Fibroblast of the conjunctiva (primary cell): ENCODE data around the gene CREBBP.

Experiments used
- DNase-seq: peaks from one replicate; pipeline ENCODE4 v3.0.0-alpha.2; 2010; ENCODE audit warnings: low read depth

Gene CREBBP

DNA sequence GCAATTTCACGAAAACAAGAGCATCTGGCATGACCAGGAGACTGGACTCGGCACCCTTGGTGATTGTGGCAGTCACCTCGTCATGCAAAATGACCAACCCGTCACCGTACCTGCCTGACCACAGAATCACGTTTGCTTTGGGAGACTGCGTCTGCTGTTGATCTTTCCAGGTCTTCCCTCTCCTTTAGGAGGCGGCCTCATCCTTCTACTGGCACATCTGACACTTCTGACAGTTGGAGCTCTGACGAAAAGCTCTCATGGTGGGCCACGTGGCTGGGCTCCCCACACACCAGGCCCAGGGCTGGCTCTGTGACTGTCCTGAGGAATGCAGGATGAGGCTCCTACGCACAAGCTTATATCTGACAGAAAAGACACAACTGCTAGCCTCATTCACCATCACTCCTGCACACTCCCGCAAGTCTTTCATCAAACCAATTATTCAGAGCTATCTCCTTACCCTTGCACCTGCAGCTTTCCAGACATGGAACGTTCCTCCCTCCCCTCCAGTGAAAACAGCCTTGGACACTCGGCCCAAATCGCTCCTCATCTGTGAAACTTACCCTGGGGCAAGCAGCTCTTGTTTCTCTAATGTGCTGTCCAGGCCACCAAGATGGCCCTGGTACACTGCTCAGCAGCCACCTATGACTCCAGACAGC is 166.8 kb downstream of the CREBBP start:
- DNase-seq = no peak

DNA sequence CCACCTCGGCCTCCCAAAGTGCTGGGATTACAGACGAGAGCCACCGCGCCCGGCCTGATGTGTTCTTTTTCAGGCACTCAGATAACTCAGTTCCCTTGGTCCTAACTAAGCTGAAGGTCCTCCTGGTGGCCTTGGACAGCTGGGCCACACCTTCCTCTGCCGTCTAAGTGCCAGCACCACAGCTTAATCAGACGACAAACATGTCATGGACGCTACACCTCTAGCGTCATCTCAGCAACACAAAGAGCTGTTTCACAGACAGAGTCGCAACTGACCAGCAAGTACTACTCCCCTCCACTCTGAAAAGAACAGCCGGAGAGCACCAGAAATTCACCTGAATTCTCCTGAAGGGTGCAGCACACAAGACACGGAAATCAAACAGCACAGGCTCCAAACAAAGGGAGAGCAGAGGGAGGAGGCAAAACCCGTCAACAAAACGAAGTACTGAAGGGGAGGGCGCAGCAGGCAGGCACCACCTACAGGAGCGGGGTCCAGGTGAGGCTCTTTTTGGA is 167.6 kb downstream of the CREBBP start:
- no peak for DNase-seq

DNA sequence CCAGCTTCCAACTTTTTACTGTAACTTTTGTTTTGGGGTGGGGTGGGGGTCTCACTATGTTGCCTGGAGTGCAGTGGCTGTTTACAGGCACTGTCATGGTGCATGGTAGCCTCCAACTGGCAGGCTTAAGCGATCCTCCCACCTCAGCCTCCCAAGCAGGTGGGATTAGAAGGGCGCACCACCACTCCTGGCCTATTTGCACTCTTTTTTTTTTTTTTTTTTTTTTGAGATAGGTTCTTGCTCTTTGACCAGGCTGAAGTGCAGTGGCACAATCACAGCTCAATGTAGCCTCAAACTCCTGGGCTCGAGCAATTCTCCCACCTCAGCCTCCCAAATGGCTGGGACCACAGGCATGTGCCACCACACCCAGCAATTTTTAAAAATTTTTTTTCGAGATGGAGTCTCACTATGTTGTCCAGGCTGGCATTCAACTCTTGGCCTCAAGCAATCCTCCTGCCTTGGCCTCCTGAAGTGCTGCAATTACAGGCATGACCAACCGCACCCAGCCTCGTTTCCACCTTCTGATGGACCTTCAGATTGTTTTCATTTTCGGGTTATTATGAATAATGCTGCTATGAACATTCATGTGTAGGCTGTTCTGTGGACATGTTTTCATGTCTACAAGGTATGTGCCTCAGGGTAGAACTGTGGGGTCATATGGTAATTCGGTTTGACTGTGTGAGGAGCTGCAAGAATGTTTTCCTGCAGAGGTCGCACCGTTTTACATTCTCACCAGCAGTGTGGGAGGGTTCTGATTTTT is 174.1 kb downstream of the CREBBP start:
- DNase-seq = no peak

DNA sequence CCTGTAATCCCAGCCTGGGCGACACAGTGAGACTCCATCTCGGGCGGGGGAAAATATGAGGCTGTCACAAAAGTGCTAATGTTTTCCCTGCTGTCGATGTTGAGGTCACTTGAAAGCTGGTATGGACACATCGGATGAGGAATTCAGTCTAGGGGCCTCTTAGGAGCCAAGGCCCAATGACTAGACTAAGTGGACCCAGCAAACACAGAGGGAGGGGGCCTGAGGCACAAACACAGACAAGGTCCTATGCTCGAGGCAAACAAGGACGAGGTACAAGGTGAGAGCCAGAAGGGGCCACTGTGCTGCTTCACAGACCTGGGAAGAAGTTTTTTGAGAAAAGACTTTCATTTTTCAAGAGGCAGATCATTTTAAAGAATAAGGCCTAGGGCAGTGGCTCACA is 178.4 kb downstream of the CREBBP start:
- DNase-seq = no peak

DNA sequence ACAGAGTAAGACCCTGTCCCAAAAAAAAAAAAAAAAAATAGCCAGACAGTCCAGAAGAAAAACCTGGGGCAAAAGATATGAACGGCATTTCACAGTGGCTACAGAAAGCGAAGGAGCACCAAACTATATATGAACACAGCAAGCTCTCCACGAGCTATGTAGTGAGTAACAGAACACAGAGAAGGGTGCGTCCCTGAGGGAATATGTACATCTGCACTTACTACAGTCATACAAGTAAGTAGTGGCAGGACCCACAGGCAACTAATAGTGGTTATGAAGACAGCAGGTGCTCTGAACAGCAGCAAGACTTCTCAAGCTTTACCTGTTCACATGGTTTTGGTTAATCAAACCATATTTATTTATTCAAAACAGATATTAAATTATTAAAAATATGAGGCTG is 179.0 kb downstream of the CREBBP start:
- no peak for DNase-seq

DNA sequence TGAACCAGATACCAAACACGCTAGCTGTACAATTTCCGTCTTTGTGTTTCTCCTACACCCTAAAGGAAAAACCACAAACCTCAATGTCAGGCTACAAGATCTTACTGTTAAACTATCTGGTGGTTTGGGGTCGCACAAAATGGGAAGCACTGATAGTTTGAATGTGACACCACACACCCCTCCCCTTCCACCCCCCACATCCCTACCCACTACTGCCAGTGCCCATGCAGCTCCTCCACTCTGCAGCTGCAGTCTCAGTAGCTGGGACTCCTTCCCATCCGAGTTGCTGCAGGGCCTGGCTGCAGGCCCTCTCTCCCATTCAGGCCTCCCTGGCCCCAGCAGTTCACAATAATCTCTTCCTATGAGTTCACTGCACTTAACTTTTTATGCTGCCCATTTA is 181.6 kb downstream of the CREBBP start:
- DNase-seq = no peak

DNA sequence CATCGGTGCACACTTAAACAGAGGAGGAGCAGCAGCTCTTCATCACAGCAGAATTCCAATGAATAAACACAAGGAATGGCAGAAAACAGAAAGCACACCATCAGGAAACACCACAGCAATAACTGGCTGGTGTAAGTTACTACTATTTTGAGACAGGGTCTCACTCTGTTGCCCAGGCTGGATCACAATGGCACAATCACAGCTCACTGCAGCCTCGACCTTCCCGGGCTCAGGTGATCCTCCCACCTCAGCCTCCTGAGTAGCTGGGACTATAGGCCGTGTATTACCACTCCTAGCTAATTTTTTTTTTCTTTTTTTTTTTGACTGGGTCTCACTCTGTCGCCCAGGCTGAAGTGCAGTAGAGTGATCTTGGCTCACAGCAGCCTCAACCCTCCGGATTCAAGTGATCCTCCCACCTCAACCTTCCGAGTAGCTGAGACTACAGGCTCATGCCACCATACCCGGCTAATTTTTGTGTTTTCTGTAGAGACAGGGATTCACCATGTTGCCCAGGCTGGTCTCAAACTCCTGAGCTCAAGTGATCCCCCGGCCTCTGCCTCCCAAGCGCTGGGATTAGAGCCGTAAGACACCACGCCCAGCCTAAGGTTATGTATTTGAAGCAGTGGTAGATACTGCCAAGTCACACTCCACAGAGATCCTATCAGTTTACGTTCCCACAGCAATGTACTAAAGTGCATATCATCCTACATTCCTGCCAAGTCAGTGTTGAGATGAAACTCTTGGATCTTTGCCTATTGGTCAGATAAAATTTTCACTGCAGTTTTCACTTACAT is 183.9 kb downstream of the CREBBP start:
- DNase-seq = peak; percentile 84

DNA sequence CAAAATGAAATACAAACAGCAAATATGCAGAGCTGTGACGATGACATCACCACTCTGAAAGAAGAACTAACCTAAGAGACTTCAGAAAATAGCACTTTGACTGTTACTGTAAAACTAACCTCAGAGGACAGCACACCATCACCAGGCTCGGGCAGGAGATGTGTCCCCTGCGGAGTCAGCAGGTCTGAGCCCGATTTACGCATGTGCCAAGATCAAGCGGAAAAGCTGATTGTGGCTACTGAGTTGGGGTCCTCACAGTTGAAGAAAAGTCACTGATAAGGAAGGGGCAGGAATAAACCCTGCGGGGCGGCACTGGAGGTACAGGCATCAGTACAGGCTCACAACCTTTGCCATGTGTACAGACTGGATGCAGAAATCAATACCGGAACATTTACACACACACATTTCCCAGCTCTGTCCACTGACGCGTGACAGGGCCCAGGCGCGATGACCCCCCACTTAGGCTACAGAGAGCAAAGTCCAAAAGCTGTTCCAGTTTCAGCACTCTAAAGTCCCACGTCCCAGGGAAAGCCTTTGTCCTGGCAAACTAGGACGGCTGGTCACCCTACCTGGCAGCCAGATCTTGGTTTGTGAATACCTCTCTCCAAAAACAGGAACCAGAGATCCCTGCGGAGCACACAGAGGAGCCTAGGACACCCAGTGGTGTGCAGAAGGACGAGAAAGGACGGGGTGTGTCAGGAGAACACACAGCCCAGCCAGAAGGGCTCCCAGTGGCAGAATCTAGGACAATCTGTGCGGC is 184.7 kb downstream of the CREBBP start:
- DNase-seq = no peak

DNA sequence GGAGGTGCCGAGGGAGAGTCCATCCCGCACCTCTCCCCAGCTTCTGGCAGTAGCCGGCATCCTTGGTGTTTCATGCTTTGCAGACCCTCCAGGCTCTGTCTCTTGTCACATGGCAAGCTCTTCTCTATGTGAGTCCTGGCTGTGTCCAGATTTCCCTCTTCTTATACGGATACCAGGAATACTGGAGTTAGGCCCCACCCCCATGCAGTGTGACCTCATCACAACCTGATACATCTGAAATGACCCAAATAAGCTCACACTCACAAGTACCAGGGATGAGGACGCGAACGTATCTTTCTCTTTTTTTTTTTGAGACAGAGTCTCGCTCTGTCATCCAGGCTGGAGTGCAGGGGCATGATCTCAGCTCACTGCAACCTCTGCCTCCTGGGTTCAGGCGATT is 186.5 kb downstream of the CREBBP start:
- DNase-seq = no peak

DNA sequence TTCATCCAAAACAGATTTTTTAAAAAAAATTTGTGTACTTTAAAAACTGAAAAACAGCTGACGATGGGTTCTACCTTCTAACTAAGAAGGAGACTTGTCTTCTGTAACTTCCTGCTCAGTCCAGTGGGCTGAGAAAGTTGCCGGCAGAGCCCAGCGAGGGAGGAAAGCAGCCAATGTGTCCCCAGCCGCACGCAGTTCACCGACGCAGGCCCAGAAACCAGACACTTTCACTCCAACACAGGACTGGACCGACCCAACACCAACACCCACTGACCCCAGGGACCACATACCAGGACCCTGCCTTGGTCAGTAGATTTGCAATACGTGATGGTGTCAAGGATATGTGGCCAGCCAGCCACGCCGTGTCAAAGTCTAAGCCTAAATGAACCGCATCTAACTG is 188.8 kb downstream of the CREBBP start:
- DNase-seq = no peak

DNA sequence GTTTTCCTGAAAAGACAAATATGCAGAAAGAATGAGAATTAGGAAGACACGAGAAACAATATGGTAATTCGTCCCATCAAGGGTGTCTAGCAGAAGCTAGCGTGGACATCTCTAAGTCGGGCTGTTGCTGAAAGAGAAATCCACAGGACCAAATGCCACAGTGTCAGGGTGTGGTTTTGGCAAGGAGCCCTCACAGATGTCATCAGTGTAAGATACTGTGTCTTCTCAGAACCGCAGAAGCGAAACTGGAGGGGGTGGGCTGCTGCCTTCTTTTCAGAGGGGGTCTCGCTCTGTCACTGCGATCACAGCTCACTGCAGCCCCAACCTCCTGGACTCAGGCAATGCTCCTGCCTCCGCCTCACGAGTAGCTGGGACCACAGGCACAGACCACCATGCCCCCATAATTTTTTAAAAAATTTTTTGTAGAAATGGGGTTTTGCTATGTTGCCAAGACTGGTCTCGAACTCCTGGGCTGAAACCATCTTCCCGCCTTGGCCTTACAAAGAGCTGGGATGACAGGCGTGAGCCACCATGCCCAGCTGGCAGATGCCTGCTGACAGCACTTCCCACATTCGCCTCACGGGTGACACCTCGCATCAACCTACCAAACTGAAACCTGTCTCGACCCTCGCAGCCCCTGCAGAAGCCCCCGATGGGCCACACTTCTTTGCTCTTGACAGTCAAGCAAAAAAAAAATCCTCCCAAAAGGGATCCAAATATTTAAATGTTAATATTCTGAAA is 189.4 kb downstream of the CREBBP start:
- DNase-seq = no peak

DNA sequence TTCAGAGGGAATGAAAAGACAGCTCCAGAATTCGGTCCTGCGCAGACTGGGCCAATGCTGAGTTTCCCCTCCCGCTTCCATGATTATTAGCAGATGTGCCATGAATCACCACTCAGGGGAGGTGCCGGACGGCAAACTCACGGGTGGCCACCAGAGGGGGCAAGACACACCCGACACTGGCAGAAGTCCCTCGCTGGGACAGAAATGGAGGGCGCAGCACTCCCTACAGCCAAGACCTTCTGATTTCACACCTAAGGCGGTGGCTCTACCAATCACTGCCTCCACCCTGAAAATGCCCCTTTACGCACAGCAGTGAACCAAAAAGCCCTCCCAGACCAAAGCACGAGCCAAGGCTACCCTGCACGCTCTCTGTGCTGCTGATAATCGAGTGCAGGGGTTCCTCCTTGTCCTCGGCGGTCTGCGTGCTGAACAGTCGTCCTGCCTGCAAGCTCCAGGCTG is 190.0 kb downstream of the CREBBP start:
- peak; percentile 95 for DNase-seq

DNA sequence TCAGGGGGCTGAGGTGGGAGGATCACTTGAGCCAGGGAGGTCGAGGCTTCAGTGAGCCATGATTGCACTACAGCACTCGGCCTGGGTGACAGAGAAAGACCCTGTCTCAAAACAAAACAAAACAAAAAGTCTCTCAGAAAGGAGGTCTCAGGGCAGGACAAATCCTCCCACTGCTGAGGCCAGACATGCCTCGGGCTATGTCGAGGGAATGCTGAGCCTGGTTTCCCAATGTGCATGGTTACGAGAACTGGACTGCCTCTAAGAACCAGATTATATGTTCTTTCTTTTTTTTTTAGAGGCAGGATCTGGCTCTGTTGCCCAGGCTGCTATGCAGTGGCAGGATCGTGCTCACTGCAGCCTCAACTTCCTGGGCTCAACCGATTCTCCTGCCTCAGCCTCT is 190.8 kb downstream of the CREBBP start:
- DNase-seq = no peak

DNA sequence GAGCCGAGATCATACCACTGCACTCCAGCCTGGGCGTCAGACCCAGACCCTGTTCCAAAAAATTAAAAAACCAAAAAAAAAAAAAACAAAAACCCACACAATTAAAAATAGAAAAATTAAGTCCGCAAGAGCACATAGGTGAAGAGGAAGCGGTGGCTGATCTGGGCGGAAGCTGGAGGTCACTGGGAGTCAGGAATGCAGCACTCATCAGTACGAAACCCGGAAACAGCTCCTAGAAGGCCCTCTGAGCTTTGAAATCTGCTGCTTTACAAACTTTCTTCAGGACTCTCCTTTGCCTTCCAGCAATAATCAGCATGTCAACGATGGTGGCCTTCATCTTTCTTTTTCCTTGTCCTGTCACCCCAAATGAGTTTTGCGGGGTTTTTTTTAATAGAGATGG is 192.7 kb downstream of the CREBBP start:
- no peak for DNase-seq

DNA sequence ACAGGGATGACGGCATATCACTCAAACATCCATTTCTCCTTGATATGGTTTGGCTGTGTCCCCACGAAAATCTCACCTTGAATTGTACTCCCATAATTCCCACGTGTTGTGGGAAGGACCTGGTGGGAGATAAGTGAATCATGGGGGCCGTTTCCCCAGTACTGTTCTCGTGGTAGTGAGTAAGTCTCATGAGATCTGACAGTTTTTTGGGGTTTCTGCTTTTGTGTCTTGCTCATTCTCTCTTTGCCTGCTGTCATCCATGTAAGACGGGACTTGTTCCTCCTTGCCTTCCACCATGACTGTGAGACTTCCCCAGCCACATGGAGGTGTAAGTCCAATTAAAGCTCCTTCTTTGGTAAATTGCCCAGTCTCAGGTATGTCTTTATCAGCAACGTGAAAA is 193.5 kb downstream of the CREBBP start:
- no peak for DNase-seq

DNA sequence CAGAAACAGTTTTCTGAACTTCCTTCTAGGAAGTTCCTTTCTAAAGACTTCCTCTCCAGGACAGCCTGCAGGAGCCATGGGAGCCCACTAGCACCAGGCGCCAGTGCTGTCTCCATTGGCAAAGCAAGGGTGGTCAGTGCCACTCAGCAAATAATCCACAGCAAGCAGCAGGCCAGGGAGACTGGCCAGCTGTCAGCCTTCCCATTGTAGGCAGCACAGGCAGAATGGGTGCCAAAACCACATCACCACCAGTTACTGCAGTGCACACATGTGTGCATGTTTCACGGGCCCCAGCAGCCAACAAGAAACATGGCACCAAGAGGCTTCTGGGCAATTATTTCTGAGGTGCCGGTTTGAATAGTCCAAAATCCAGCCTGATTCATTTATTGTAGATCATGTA is 199.3 kb downstream of the CREBBP start:
- DNase-seq = no peak

DNA sequence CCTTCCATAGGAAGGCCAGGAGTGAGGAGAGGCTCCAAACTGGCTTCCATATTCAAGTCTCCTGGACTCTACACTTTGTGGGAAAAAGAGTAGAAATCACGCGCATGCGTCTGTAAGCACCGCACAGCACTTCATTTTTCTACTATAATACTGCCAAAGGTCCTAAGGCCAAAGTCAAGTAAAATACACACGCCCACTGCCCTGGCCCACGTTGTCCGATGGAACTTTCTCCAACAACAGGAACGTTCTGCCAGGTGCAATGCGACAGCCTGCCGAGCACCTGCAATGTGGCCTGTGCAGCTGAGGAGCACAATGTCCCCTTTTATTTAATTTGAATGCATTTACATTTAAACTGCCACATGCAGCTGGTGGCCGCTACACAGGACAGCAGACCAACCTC is 202.5 kb downstream of the CREBBP start:
- no peak for DNase-seq

DNA sequence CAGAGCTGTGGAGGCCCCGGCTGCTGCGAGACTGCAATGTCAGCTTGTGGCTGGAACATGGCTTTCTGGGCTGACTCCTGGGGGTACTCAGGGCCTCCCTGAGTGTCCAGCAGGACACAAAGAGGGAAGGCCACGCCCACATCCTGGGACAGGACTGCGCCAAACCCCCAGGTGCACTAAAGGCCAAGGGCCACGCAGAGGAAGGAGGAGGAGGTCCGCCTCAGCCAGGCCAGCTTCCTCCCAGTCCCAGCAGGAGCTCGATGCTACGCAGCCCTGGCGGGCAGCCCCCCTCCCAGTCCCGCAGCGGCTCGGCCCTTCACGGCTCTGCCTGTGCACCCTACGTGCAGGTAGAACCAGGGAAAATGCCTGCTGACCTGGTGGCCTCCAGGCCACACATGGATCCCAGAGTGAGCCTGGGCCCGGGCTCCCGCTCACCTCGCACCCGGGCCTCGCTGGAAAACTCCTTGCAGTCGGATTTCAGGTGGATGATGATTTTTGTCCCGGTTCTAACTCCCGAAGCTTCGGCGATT is 204.8 kb downstream of the CREBBP start:
- no peak for DNase-seq
